ENCODE results near the gene FEZF2. TPM values are rescaled to one million over a fixed set of nuclear protein-coding genes. Genes with fewer than 3 reads are reported as not detected.

FEZF2 gene
- total and polyA plus RNA-seq, 12 donors, result not detected

DNA sequence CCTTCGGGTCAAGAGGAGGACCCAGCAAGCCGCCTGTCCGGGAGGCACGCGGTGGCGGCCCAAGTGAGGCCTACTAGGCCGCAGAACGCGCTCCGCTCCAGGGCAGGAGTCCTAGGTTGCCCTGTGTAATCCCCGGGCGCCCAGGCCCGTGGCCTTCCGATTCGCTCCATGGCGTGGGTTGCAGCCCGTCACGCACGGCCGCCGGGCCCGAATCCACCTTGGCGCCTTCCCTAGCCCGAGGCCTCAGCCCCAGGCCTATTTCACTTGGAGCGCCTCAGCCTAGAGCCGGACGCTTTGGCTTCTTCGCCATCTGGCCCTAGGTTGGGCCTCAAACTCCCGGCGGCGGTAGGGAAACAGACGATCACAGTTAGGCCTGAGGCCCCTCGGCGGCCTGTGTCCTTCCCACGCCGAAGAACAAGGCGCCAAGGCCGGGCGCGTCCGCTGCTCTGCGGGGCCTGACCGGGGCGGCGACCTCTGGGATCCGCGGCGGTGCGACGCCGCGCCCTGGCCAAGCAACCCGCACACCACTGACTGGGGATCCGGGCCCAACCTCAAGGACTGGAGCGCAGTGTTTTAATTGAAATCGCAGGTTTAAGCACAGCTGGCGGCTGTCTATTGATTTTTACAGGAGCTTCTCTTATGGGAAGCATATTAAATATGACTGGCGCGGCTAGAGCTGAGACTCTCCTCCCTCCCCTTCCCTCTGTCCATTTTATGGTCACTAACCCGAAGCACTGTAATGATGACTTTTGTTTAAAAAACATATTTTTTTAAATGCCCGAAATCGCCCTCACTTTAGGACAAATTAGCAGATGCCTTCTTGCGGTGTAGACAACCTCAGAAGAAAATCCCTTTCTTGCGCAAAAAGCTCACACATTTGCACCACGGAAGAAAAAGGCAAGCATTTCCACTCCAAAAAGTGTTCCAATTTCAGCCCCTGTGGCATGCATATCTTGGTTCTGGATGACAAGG lies 3.8 kb upstream of the FEZF2 start:
- TF ChIP-seq, protein P1, sequence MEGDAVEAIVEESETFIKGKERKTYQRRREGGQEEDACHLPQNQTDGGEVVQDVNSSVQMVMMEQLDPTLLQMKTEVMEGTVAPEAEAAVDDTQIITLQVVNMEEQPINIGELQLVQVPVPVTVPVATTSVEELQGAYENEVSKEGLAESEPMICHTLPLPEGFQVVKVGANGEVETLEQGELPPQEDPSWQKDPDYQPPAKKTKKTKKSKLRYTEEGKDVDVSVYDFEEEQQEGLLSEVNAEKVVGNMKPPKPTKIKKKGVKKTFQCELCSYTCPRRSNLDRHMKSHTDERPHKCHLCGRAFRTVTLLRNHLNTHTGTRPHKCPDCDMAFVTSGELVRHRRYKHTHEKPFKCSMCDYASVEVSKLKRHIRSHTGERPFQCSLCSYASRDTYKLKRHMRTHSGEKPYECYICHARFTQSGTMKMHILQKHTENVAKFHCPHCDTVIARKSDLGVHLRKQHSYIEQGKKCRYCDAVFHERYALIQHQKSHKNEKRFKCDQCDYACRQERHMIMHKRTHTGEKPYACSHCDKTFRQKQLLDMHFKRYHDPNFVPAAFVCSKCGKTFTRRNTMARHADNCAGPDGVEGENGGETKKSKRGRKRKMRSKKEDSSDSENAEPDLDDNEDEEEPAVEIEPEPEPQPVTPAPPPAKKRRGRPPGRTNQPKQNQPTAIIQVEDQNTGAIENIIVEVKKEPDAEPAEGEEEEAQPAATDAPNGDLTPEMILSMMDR (IDR thresholded peaks at IDR 0.05), result no peak
- peaks cover 5 to 39% (median 13%) of the 10 kb centered on the region in 9 donors for H3K4me1 ChIP-seq
- H3K4me3 ChIP-seq, result no peak overlapping the region
- ATAC-seq (no peak), DNase-seq (no peak)
- 19 to 20% methylated on average over 65 of the region's 65 CpGs for WGBS, 2 donors
- H3K9me3 ChIP-seq, result peaks cover 0 to 3% (median 0%) of the 10 kb centered on the region in 11 donors
- intact Hi-C loops (cut with DNase I), result no loop called here
- H3K27me3 ChIP-seq, result peaks cover 35 to 100% (median 100%) of the 10 kb centered on the region in 7 donors
- no peaks in the 10 kb centered on the region for H3K36me3 ChIP-seq
- H3K27ac ChIP-seq, result no peak overlapping the region

DNA sequence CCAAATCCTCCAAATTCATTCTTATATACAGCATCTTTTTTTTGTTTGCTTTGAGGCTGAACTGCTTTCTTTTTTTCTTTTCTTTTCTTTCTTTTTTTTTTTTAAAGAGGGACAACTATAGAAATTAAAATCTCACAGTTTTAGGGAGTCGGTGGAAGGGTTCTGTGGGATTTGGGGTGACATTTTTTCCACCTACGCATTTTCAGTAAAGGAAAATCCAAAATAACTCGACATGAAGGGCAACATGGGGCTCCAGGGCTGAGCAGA lies 3.0 kb upstream of the FEZF2 start:
- H3K9me3 ChIP-seq, result peaks cover 0 to 3% (median 0%) of the 10 kb centered on the region in 11 donors
- intact Hi-C loops (cut with DNase I), result no loop called here
- DNase-seq (no peak), ATAC-seq (no peak)
- no peak overlapping the region for H3K4me3 ChIP-seq
- no peak overlapping the region for H3K27ac ChIP-seq
- 49 to 56% methylated on average over 3 of the region's 3 CpGs for WGBS, 2 donors
- TF ChIP-seq, protein P1 (IDR thresholded peaks at IDR 0.05), result no peak
- H3K36me3 ChIP-seq, result no peaks in the 10 kb centered on the region
- H3K4me1 ChIP-seq, result peaks cover 6 to 46% (median 15%) of the 10 kb centered on the region in 9 donors
- peaks cover 43 to 100% (median 100%) of the 10 kb centered on the region in 7 donors for H3K27me3 ChIP-seq

DNA sequence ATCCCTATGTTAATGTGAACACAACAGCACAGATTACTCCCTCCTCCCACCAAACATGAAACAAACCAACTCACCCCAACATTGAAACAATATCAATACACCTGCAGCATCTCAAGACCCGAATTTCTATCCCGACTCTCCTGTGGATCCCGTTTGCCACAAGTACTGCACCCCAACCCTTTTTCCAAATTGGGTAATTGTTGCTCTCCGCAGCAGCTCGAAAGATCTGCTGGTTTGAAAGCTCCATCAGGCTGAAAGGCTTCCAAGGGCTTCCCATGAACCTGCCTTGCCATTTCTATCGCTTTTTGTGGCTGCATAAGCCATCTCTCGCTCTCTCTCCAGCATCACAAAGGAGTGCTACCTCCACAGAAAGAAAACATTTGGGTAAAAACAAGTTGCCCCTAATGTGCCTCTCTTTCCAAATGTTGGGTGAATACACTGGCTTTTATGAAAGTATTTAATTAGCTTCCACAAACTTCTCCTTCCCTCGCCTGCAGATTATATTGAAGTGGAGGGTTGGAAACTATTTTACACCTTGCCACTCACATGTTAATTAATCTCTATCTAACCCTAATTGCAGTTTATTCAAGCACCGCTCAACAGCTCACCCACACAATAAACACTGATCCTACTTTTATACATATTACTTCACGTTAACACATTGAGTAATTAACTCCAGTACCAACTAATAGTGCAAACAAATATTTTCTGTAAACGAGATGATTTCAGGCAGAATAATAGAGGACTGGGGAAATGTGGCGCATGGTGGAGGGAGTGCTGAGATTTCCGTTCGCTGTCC lies 2.5 kb upstream of the FEZF2 start:
- peaks cover 43 to 100% (median 100%) of the 10 kb centered on the region in 7 donors for H3K27me3 ChIP-seq
- ATAC-seq, result no peak

More for the DNA sequence above, 2.5 kb upstream of the FEZF2 start:
- Histone ChIP-seq H3K4me1 (peaks cover 6 to 51% (median 15%) of the 10 kb centered on the region in 9 donors), H3K4me3 (no peak overlapping the region), H3K27ac (no peak overlapping the region), H3K9me3 (peaks cover 0 to 3% (median 0%) of the 10 kb centered on the region in 11 donors), H3K36me3 (no peaks in the 10 kb centered on the region)
- DNase-seq, result no peak
- TF ChIP-seq, protein P1 (IDR thresholded peaks at IDR 0.05), result no peak
- 26 to 27% methylated on average over 14 of the region's 14 CpGs for WGBS, 2 donors
- intact Hi-C loops (cut with DNase I), result no loop called here

Data from heart right ventricle (tissue), 16 donors.